ENCODE data around the gene FAXDC2. TPM values are rescaled to one million over a fixed set of nuclear protein-coding genes. Genes with fewer than 3 reads are reported as not detected.

Gene FAXDC2
- total RNA-seq, 2 experiments from 2014 or later: 0.10 to 0.13 TPM

GRCh38 chr5:154841273-154841661 lies 9.1 kb downstream of the FAXDC2 start:
- Histone ChIP-seq H3K4me1 (ENCODE audit: insufficient read depth, low read length, poor library complexity, severe bottlenecking) (no peaks in the 10 kb centered on the region), H3K4me3 (ENCODE audit: low read depth, low read length, poor library complexity, severe bottlenecking) (no peak overlapping the region), H2AFZ (ENCODE audit: low read length) (no peak overlapping the region), H3K27ac (ENCODE audit: low read depth, low read length, poor library complexity, severe bottlenecking) (no peak overlapping the region), H3K9me3 (ENCODE audit: low read length) (no peaks in the 10 kb centered on the region), H3K79me2 (ENCODE audit: insufficient read depth, low read depth, low read length) (no peaks in the 10 kb centered on the region), H3K36me3 (ENCODE audit: insufficient read depth, low read length) (no peaks in the 10 kb centered on the region; the same call in 1 of the 2 replicates), H3K9me2 (ENCODE audit: insufficient read depth, low read length) (no peaks in the 10 kb centered on the region), H4K20me1 (ENCODE audit: insufficient read depth, low read length) (no peaks in the 10 kb centered on the region), H3K4me2 (ENCODE audit: low read length) (no peak overlapping the region)
- no TSS peak for BruUV-seq (replicated peaks)
- intact Hi-C loops (cut with micrococcal nuclease; ENCODE audit: unreplicated experiment): no loop called here
- POLR2A ChIA-PET: no interaction called here
- no peak for DNase-seq (ENCODE audit: low spot score)
- no peak for TF ChIP-seq EZH2phosphoT487 (IDR thresholded peaks at IDR 0.05; ENCODE audit: borderline replicate concordance, low read depth, low read length)
- TF ChIP-seq CTCF (conservative IDR thresholded peaks at IDR 0.05; ENCODE audit: low read length): no peak
- CTCF ChIA-PET (ENCODE audit: unreplicated experiment): no interaction called here

- no peaks in the 10 kb centered on the region for H3K79me2 ChIP-seq (ENCODE audit: insufficient read depth, low read depth, low read length)
- H3K4me3 ChIP-seq (ENCODE audit: low read depth, low read length, poor library complexity, severe bottlenecking): no peak overlapping the region
- no peak overlapping the region for H2AFZ ChIP-seq (ENCODE audit: low read length)
- intact Hi-C loops (cut with micrococcal nuclease; ENCODE audit: unreplicated experiment): no loop called here
- H3K4me2 ChIP-seq (ENCODE audit: low read length): no peak overlapping the region
- H3K9me2 ChIP-seq (ENCODE audit: insufficient read depth, low read length): no peaks in the 10 kb centered on the region
- H4K20me1 ChIP-seq (ENCODE audit: insufficient read depth, low read length): no peaks in the 10 kb centered on the region
- no peaks in the 10 kb centered on the region for H3K4me1 ChIP-seq (ENCODE audit: insufficient read depth, low read length, poor library complexity, severe bottlenecking)
- no TSS peak for BruUV-seq (replicated peaks)
- H3K9me3 ChIP-seq (ENCODE audit: low read length): no peaks in the 10 kb centered on the region
- TF ChIP-seq CTCF (conservative IDR thresholded peaks at IDR 0.05; ENCODE audit: low read length) (no peak), EZH2phosphoT487 (IDR thresholded peaks at IDR 0.05; ENCODE audit: borderline replicate concordance, low read depth, low read length) (no peak)
- no peaks in the 10 kb centered on the region; the same call in 1 of the 2 replicates for H3K36me3 ChIP-seq (ENCODE audit: insufficient read depth, low read length)
- ChIA-PET POLR2A (interaction anchor here (0.6 kb wide), 1 partner anchor 31 kb away, joined by 3 read pairs; no protein-coding TSS in a partner anchor), CTCF (ENCODE audit: unreplicated experiment) (no interaction called here)
- no peak overlapping the region for H3K27ac ChIP-seq (ENCODE audit: low read depth, low read length, poor library complexity, severe bottlenecking)
- no peak for DNase-seq (ENCODE audit: low spot score)
These were observed 9.7 kb downstream of the FAXDC2 start for GRCh38 chr5:154840435-154841272.

All from OCI-LY7 (cell line).